ENCODE data around the gene ACHE. TPM values are rescaled to one million over a fixed set of nuclear protein-coding genes. Genes with fewer than 3 reads are reported as not detected.

ACHE gene
- total and polyA plus RNA-seq, 2 of the 13 experiments (the other 11 are each of a cell fraction or from before 2014, with no cell fraction given) = 0.18 to 0.40 TPM

DNA sequence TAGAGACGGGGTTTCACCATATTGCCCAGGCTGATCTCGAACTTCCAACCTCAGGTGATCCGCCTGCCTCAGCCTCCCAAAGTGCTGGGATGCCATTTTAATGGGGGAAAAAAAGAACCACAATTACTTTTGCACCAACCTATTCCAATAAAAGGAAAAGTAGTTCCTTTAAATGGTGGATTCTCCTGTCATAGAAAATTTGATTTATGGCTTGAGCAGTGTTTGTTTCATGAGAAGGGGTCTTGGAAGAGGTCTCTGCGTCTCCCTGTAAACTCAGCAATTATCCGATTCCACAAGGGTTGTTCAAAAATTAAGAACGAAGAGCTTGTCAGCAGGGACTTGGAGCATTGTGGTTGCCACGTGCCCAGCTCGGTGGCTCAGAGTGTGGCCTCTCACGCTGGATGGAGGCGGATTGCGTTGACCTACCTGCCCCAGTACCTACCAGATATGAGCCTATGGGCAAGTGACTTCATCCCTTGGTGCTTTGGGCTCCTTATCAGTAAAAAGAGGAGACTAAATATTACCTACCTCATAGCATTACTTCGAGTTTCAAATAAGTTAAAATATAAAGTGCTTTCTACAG is 31.3 kb downstream of the ACHE start:
- no peak for ATAC-seq
- in situ Hi-C loops (cut with HindIII; ENCODE audit: extremely low pct_ligation_motif_present, low pct_unique_long_range_greater_than_20kb) (no loop called here), intact Hi-C loops (cut with micrococcal nuclease; ENCODE audit: unreplicated experiment) (no loop called here)
- Histone ChIP-seq H3K4me3 (replicated peaks in 1 of 3; ENCODE audit: insufficient read depth in 1 of 3, low read depth in 2 of 3, low read length in 3 of 3) (no peak overlapping the region), H3K79me2 (ENCODE audit: insufficient read depth, low read length) (no peaks in the 10 kb centered on the region), H3K27ac (ENCODE audit: extremely low read length, insufficient read depth, low read length) (no peak overlapping the region), H3K9ac (ENCODE audit: insufficient read depth, low read depth, low read length) (no peak overlapping the region), H2AFZ (ENCODE audit: low read length) (no peak overlapping the region), H3K27me3 (ENCODE audit: control insufficient read depth in 1 of 2, insufficient read depth in 2 of 2, low read length in 2 of 2) (no peaks in the 10 kb centered on the region; a peak in 1 of 5 replicates), H3K36me3 (replicated peaks in 1 of 2; ENCODE audit: control insufficient read depth in 1 of 2, insufficient read depth in 2 of 2, low read length in 2 of 2) (peaks cover 6 to 10% of the 10 kb centered on the region in 2 experiments; a peak in 4 of 5 replicates), H4K20me1 (ENCODE audit: insufficient read depth, low read length) (no peaks in the 10 kb centered on the region), H3K4me2 (ENCODE audit: low read depth, low read length) (no peak overlapping the region), H3K4me1 (ENCODE audit: insufficient read depth, low read length) (peaks cover 19% of the 10 kb centered on the region), H3K9me3 (ENCODE audit: low read length) (no peaks in the 10 kb centered on the region)
- DNase-seq (ENCODE audit: low spot score) = no peak
- 92% methylated on average over 12 of the region's 12 CpGs for WGBS (ENCODE audit: low lambda C conversion rate)
- ChIA-PET POLR2A (no interaction called here), CTCF (ENCODE audit: low intra/inter-chr PET ratio, low total read pairs) (no interaction called here)
- TF ChIP-seq ZNF761 (CRISPR knock-in tag; conservative IDR thresholded peaks at IDR 0.05) (no peak), RBM22 (optimal IDR thresholded peaks at IDR 0.05; ENCODE audit: low read length) (no peak), PAWR (CRISPR knock-in tag; IDR thresholded peaks at IDR 0.05; ENCODE audit: borderline replicate concordance) (no peak), DMAP1 (CRISPR knock-in tag; IDR thresholded peaks at IDR 0.05) (no peak)
- BruUV-seq (replicated peaks) = no TSS peak
- FAIRE-seq = no peak

DNA sequence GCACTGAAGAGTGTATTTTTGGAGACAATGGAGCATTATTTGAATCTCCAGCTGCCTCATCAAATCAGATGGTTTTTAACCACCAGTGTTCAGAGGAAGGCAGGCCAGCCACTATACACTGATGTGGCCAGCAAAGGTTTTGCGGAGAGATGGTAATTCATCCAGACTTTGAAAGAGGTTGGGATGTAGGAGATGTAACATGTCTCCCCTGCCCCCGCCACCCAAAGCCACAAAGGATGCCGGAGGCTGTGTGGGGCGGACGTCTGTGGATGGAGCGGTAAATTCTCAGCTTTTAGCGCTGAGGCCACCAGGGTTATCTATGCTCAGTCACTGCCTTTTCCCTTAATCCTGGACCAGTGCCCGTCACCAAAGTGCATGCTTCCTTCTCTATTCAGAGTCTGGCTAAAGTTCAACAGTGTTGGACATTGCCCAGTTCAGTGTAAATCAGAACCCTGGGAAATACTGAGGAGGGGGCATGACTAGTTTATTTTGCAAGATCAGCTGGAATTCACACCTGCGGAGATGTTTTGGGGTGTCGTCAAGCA is 32.2 kb downstream of the ACHE start:
- H3K4me2 ChIP-seq (ENCODE audit: low read depth, low read length) = no peak overlapping the region
- no peaks in the 10 kb centered on the region for H3K27me3 ChIP-seq (ENCODE audit: control insufficient read depth in 1 of 2, insufficient read depth in 2 of 2, low read length in 2 of 2)
- H3K9me3 ChIP-seq (ENCODE audit: low read length) = no peaks in the 10 kb centered on the region
- intact Hi-C loops (cut with micrococcal nuclease; ENCODE audit: unreplicated experiment) (no loop called here), in situ Hi-C loops (cut with HindIII; ENCODE audit: extremely low pct_ligation_motif_present, low pct_unique_long_range_greater_than_20kb) (no loop called here)
- H4K20me1 ChIP-seq (ENCODE audit: insufficient read depth, low read length) = no peaks in the 10 kb centered on the region
- ATAC-seq (peak; percentile 71), FAIRE-seq (peak; percentile 77), DNase-seq (ENCODE audit: low spot score) (peak; percentile 50)
- POLR2A ChIA-PET = interaction anchor here (1.4 kb wide), 1 partner anchor 12 kb away, joined by 7 read pairs; the partner anchor contains the start of gene SRRT
- BruUV-seq (replicated peaks) = no TSS peak
- H3K4me3 ChIP-seq (replicated peaks in 1 of 3; ENCODE audit: insufficient read depth in 1 of 3, low read depth in 2 of 3, low read length in 3 of 3) = no peak overlapping the region
- 29% methylated on average over 10 of the region's 10 CpGs for WGBS (ENCODE audit: low lambda C conversion rate)
- peaks cover 19% of the 10 kb centered on the region for H3K4me1 ChIP-seq (ENCODE audit: insufficient read depth, low read length)
- CTCF ChIA-PET (ENCODE audit: low intra/inter-chr PET ratio, low total read pairs) = no interaction called here
- H3K36me3 ChIP-seq (replicated peaks in 1 of 2; ENCODE audit: control insufficient read depth in 1 of 2, insufficient read depth in 2 of 2, low read length in 2 of 2) = peaks cover 6 to 10% of the 10 kb centered on the region in 2 experiments; a peak in 4 of 5 replicates
- peak overlapping the region; percentile 11 for H3K27ac ChIP-seq (ENCODE audit: extremely low read length, insufficient read depth, low read length)
- no peak overlapping the region for H3K9ac ChIP-seq (ENCODE audit: insufficient read depth, low read depth, low read length)
- no peak overlapping the region for H2AFZ ChIP-seq (ENCODE audit: low read length)
- H3K79me2 ChIP-seq (ENCODE audit: insufficient read depth, low read length) = no peaks in the 10 kb centered on the region
- no peak for TF ChIP-seq SIX4 (CRISPR knock-in tag; IDR thresholded peaks at IDR 0.05)
- no peak for TF ChIP-seq CBFB (CRISPR knock-in tag; IDR thresholded peaks at IDR 0.05)
- no peak for TF ChIP-seq RAD21 (CRISPR knock-in tag; IDR thresholded peaks at IDR 0.05)
- no peak for TF ChIP-seq ZNF879 (CRISPR knock-in tag; IDR thresholded peaks at IDR 0.05)
- no peak for TF ChIP-seq PAF1 (CRISPR knock-in tag; IDR thresholded peaks at IDR 0.05)
- TF ChIP-seq SPEN (CRISPR knock-in tag; IDR thresholded peaks at IDR 0.05; ENCODE audit: low read depth) = no peak
- peak; percentile 36; the same call in 1 of the 2 replicates for TF ChIP-seq ZBTB38 (CRISPR knock-in tag; IDR thresholded peaks at IDR 0.05)
- TF ChIP-seq PHF20 (CRISPR knock-in tag; IDR thresholded peaks at IDR 0.05) = no peak
- TF ChIP-seq TGIF2 (CRISPR knock-in tag; IDR thresholded peaks at IDR 0.05) = no peak
- TF ChIP-seq LCORL (IDR thresholded peaks at IDR 0.05) = no peak
- TF ChIP-seq LCORL (CRISPR knock-in tag; IDR thresholded peaks at IDR 0.05) = peak; percentile 71
- no peak for TF ChIP-seq ARHGAP35 (CRISPR knock-in tag; IDR thresholded peaks at IDR 0.05; ENCODE audit: borderline replicate concordance)
- TF ChIP-seq ZNF670 (CRISPR knock-in tag; IDR thresholded peaks at IDR 0.05; ENCODE audit: borderline replicate concordance) = peak; percentile 56; the same call in 1 of the 2 replicates
- peak; percentile 77 for TF ChIP-seq PHF21A (CRISPR knock-in tag; IDR thresholded peaks at IDR 0.05)
- no peak for TF ChIP-seq SIN3A (IDR thresholded peaks at IDR 0.05; ENCODE audit: borderline replicate concordance, low read depth, low read length)
- peak; percentile 83 for TF ChIP-seq HNF4A (CRISPR knock-in tag; IDR thresholded peaks at IDR 0.05)

Data from HepG2 (cell line).